HG02763 (cell line): Measurements from ENCODE around the gene EDC4.
A peak's percentile ranks its signal among the peaks of the same experiment; 100 is the strongest.
"Not testable (repeated sequence)": the region's sequence is repeated elsewhere in the genome, so short reads cannot be mapped to it uniquely, and the experiment has no call there.

Experiments
- ATAC-seq: cut with Tn5 transposase; IDR thresholded peaks from one replicate; pipeline ENCODE4 v1.9.1; 2021; ENCODE audit warnings: mild to moderate bottlenecking, moderate library complexity; ENCODE audit not compliant: unreplicated experiment

The EDC4 gene

GRCh38 chr16:67872631-67873434 is at the start of gene EDC4:
EDC4 (plus strand) TSS chr16:67873052; CDS start chr16:67873262, 210 bp downstream.
- ATAC-seq: no peak

- ATAC-seq: no peak
Observed at GRCh38 chr16:67825119-67825518, 47.7 kb upstream of the EDC4 start.

GRCh38 chr16:67825906-67826305 is 46.9 kb upstream of the EDC4 start:
- no peak for ATAC-seq

GRCh38 chr16:67828651-67829050 is 44.2 kb upstream of the EDC4 start:
- no peak for ATAC-seq

GRCh38 chr16:67833030-67833414 is 39.8 kb upstream of the EDC4 start:
- no peak for ATAC-seq

GRCh38 chr16:67833415-67834241 is 39.2 kb upstream of the EDC4 start:
- ATAC-seq: peak; percentile 95

- ATAC-seq: no peak
Observed at GRCh38 chr16:67834242-67834614, 38.6 kb upstream of the EDC4 start.

- ATAC-seq: not testable (repeated sequence)
Observed at GRCh38 chr16:67837190-67837589, 35.7 kb upstream of the EDC4 start.

GRCh38 chr16:67837811-67838210 is 35.0 kb upstream of the EDC4 start:
- no peak for ATAC-seq

GRCh38 chr16:67841198-67841815 is 31.5 kb upstream of the EDC4 start:
- no peak for ATAC-seq

- ATAC-seq: peak; percentile 46
Observed at GRCh38 chr16:67841816-67842508, 30.9 kb upstream of the EDC4 start, which contains the start of gene THAP11. THAP11 (plus strand) TSS chr16:67842320; CDS start chr16:67842555, 235 bp downstream.

- peak; percentile 9 for ATAC-seq
Observed at GRCh38 chr16:67842509-67843342, 30.1 kb upstream of the EDC4 start.

GRCh38 chr16:67843343-67843765 is 29.5 kb upstream of the EDC4 start:
- no peak for ATAC-seq

- no peak for ATAC-seq
Observed at GRCh38 chr16:67844497-67844896, 28.4 kb upstream of the EDC4 start.

GRCh38 chr16:67845291-67846062 is 27.4 kb upstream of the EDC4 start:
- no peak for ATAC-seq

GRCh38 chr16:67846063-67846319 is 26.9 kb upstream of the EDC4 start:
- no peak for ATAC-seq

GRCh38 chr16:67846320-67847063 is 26.4 kb upstream of the EDC4 start, which contains the start of gene NUTF2:
NUTF2 (plus strand) TSS chr16:67846933; CDS start chr16:67865131, 18,198 bp downstream.
- ATAC-seq: peak; percentile 69

GRCh38 chr16:67847064-67847861 is 25.6 kb upstream of the EDC4 start, which contains the start of gene CENPT:
CENPT (minus strand) TSS chr16:67847693; CDS start chr16:67833859, 13,834 bp downstream.
- ATAC-seq: peak; percentile 36
